PC-3 (cell line): ENCODE measurements around the gene BIRC6.

Experiments
- CTCF ChIP-seq: fragments of 300-600 bp; sonication (generic); conservative IDR thresholded peaks from 2 replicates; pipeline ENCODE4 v1.5.1; 2017; ENCODE audit warnings: antibody characterized with exemption, low read depth, mild to moderate bottlenecking, low read length
- EZH2 ChIP-seq: fragments of 300-600 bp; sonication (generic); IDR thresholded peaks from one replicate; pipeline ENCODE4 v1.6.1; 2017; ENCODE audit warnings: antibody characterized with exemption, mild to moderate bottlenecking, low read length; ENCODE audit not compliant: unreplicated experiment

GRCh38 chr2:32424739-32425138 lies 67.9 kb downstream of the BIRC6 start:
- TF ChIP-seq CTCF (no peak), EZH2 (no peak)
